Stomach smooth muscle (tissue), 2 donors: Measurements from ENCODE around the gene PIK3CD.

Experiments used
- H3K27ac ChIP-seq: one replicate; pipeline ENCODE4 v1.7.0; 2013; ENCODE audit warnings: mild to moderate bottlenecking, low read length, inconsistent platforms
- H3K27me3 ChIP-seq, 2 donors: one replicate each; pipeline ENCODE4 v1.7.0; 2013; ENCODE audit warnings: low read length in 2 of 2; ENCODE audit not compliant: insufficient read depth in 2 of 2, control insufficient read depth in 1 of 2
- H3K36me3 ChIP-seq, 2 donors: one replicate each; pipeline ENCODE4 v1.7.0; 2013; ENCODE audit warnings: low read length in 2 of 2; ENCODE audit not compliant: control insufficient read depth in 2 of 2, insufficient read depth in 2 of 2
- H3K4me1 ChIP-seq: one replicate; pipeline ENCODE4 v1.7.0; 2013; ENCODE audit warnings: low read length; ENCODE audit not compliant: control insufficient read depth, insufficient read depth
- H3K4me3 ChIP-seq, 2 donors: one replicate each; pipeline ENCODE4 v1.7.0; 2013; ENCODE audit warnings: low read length in 2 of 2
- H3K9ac ChIP-seq, 2 donors: one replicate each; pipeline ENCODE4 v1.7.0; 2013; ENCODE audit warnings: low read length in 2 of 2, mild to moderate bottlenecking in 1 of 2
- H3K9me3 ChIP-seq, 2 donors: one replicate each; pipeline ENCODE4 v1.7.0; 2013; ENCODE audit warnings: low read length in 2 of 2; ENCODE audit not compliant: control insufficient read depth in 2 of 2
- donor health status: healthy.
- donor health status: Pancreatic carcinoma.

PIK3CD gene

GRCh38 chr1:9730096-9730901, 78.8 kb downstream of the PIK3CD start:
- no peaks in the 10 kb centered on the region for H3K27me3 ChIP-seq
- peaks cover 46 to 64% of the 10 kb centered on the region in 2 donors for H3K36me3 ChIP-seq
- H3K27ac ChIP-seq, result no peak overlapping the region
- H3K4me3 ChIP-seq, result no peak overlapping the region
- no peaks in the 10 kb centered on the region for H3K9me3 ChIP-seq
- no peak overlapping the region for H3K9ac ChIP-seq
- no peaks in the 10 kb centered on the region for H3K4me1 ChIP-seq

GRCh38 chr1:9731051-9731537, 79.6 kb downstream of the PIK3CD start:
- Histone ChIP-seq H3K27me3 (no peaks in the 10 kb centered on the region), H3K27ac (no peak overlapping the region), H3K9me3 (no peaks in the 10 kb centered on the region), H3K4me1 (no peaks in the 10 kb centered on the region), H3K4me3 (no peak overlapping the region), H3K9ac (no peak overlapping the region), H3K36me3 (peaks cover 53 to 72% of the 10 kb centered on the region in 2 donors)

DNA sequence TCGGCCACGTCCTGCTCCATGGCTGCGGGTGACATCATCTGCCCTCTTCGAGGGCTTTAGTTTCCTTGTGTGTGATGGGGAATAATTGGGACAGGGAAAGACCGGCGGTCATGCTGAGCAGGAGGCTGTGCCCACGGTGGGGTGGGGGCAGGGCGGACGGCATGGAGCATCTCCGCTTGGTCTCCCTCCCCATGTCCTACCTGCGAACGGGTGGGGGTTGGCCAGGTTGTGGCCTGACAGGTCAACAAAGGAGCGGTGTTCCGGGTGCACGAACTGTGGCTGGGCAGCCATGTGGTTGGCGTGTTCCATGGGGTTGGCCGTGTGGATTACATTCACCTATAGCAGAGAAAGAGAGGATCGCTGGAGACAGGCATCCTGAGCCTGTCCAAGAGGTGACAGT, 80.0 kb downstream of the PIK3CD start:
- Histone ChIP-seq H3K9me3 (no peaks in the 10 kb centered on the region), H3K27ac (no peak overlapping the region), H3K9ac (no peak overlapping the region), H3K27me3 (no peaks in the 10 kb centered on the region), H3K4me1 (no peaks in the 10 kb centered on the region), H3K36me3 (peaks cover 58 to 76% of the 10 kb centered on the region in 2 donors), H3K4me3 (no peak overlapping the region)

DNA sequence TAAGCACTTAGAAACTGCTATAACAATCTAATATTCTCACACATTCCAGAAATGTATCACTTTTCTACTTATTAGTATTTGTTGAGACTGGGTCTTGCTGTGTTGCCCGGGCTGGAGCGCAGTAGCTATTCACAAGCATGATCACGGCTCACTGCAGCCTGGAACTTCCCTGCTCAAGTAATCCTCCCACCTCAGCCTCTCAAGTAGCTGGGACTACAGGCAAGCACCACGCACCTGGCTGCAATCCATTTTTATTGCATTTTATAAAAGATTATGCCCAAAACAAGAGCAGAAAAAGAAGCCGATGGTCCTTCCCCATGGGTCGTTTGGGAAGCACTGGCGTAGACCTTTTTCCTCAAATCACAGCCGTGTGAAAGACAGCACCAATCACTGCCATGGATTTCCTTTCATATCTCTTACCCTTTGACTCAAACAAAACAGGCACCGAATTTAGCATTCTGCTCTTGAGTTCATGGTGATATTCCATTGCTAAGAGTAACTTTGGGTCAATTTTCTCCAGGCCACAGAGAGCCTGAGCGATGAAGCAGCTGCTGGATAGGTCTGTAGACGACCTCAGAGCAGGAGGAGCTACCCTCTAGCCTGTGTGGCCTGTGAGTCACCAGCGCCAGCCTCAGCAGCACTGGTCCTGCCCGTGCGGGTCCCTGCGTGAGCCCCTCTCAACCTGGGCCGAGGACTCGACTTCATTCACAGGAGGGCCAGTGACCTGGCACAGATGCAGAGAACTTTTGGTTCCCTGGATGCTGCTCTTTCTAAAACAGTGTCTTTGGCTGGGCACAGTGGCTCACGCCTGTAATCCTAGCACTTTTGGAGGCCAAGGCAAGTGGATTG, 80.8 kb downstream of the PIK3CD start:
- H3K36me3 ChIP-seq, result peaks cover 60 to 74% of the 10 kb centered on the region in 2 donors
- no peak overlapping the region for H3K9ac ChIP-seq
- no peaks in the 10 kb centered on the region for H3K9me3 ChIP-seq
- no peak overlapping the region for H3K4me3 ChIP-seq
- H3K27ac ChIP-seq, result no peak overlapping the region
- H3K27me3 ChIP-seq, result no peaks in the 10 kb centered on the region
- no peaks in the 10 kb centered on the region for H3K4me1 ChIP-seq

- Histone ChIP-seq H3K36me3 (peaks cover 61 to 77% of the 10 kb centered on the region in 2 donors), H3K4me1 (no peaks in the 10 kb centered on the region), H3K9me3 (no peaks in the 10 kb centered on the region), H3K9ac (no peak overlapping the region), H3K4me3 (no peak overlapping the region), H3K27ac (no peak overlapping the region), H3K27me3 (no peaks in the 10 kb centered on the region)
Observed at GRCh38 chr1:9733160-9733789, 81.7 kb downstream of the PIK3CD start.

DNA sequence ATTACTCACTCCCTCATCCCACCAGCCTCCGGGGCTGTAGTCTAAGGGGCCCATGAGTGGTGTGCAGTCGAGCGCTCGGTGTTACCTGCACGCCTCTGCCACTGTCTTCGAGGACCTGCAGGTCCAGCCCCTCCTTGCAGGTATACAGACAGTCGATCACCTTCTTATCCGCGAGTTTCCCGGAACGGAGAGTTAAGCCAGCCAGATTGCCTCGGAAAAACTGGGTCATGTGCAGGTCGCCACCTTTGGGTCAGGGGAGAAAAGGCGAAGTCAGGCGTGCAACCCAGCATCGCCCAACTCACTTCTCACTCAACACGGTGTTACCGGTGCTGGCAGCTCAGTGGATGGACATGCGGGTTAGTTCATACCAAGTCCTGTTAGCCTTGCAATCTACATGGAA, 84.3 kb downstream of the PIK3CD start:
- no peaks in the 10 kb centered on the region for H3K4me1 ChIP-seq
- H3K4me3 ChIP-seq, result no peak overlapping the region
- H3K9me3 ChIP-seq, result no peaks in the 10 kb centered on the region
- no peaks in the 10 kb centered on the region for H3K27me3 ChIP-seq
- no peak overlapping the region for H3K27ac ChIP-seq
- H3K9ac ChIP-seq, result no peak overlapping the region
- peaks cover 65 to 75% of the 10 kb centered on the region in 2 donors for H3K36me3 ChIP-seq

GRCh38 chr1:9736241-9736640, 84.7 kb downstream of the PIK3CD start:
- Histone ChIP-seq H3K36me3 (peaks cover 65 to 75% of the 10 kb centered on the region in 2 donors), H3K4me3 (no peak overlapping the region), H3K9me3 (no peaks in the 10 kb centered on the region), H3K27me3 (no peaks in the 10 kb centered on the region), H3K9ac (no peak overlapping the region), H3K27ac (no peak overlapping the region), H3K4me1 (no peaks in the 10 kb centered on the region)

GRCh38 chr1:9737057-9737456, 85.5 kb downstream of the PIK3CD start:
- H3K27me3 ChIP-seq, result no peaks in the 10 kb centered on the region
- H3K9me3 ChIP-seq, result no peaks in the 10 kb centered on the region
- no peak overlapping the region for H3K27ac ChIP-seq
- no peak overlapping the region for H3K4me3 ChIP-seq
- no peaks in the 10 kb centered on the region for H3K4me1 ChIP-seq
- no peak overlapping the region for H3K9ac ChIP-seq
- peaks cover 58 to 74% of the 10 kb centered on the region in 2 donors for H3K36me3 ChIP-seq

GRCh38 chr1:9737671-9738070, 86.1 kb downstream of the PIK3CD start:
- no peak overlapping the region for H3K4me3 ChIP-seq
- peaks cover 52 to 68% of the 10 kb centered on the region in 2 donors for H3K36me3 ChIP-seq
- no peaks in the 10 kb centered on the region for H3K9me3 ChIP-seq
- no peaks in the 10 kb centered on the region for H3K27me3 ChIP-seq
- no peaks in the 10 kb centered on the region for H3K4me1 ChIP-seq
- no peak overlapping the region for H3K9ac ChIP-seq
- H3K27ac ChIP-seq, result no peak overlapping the region

DNA sequence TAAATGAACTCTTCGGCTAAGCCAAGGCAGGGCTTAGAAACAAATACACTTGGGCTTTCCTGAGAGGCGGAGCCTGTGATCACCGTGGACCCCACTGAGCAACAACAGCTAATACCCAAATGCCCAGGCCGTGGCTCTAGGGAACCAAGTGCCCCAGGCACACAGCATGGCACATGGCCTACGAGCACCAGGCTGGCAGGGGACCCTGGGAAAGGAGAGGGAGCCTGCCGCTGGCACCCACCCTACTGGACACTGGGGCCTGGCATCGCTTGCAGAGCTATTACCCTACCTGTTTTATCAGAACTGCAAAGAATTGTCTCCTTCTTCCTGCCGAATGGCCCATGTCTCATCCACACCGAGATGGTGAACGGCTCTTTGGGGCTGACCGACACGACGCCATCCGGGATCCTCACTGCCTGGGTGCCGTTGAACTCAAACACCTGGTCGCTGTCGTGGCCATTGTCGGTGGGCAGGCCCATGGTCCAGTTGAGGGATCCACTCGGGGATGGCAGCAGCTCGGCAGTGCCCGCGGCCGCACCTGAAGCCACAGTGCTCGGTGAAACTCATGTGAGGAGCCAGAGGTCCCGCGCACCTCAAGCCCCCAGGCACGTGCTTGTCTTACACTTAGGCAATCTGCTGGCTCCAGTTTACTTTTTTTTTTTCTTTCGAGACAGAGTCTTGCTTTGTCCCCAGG, 92.7 kb downstream of the PIK3CD start:
- no peaks in the 10 kb centered on the region for H3K9me3 ChIP-seq
- no peak overlapping the region for H3K9ac ChIP-seq
- H3K4me3 ChIP-seq, result no peak overlapping the region
- H3K27me3 ChIP-seq, result no peaks in the 10 kb centered on the region
- peaks cover 39 to 52% of the 10 kb centered on the region in 2 donors for H3K36me3 ChIP-seq
- no peaks in the 10 kb centered on the region for H3K4me1 ChIP-seq
- H3K27ac ChIP-seq, result no peak overlapping the region
